ENCODE results near the gene MRPL53. TPM values are rescaled to one million over a fixed set of nuclear protein-coding genes. Genes with fewer than 3 reads are reported as not detected.

The MRPL53 gene
- total RNA-seq, 6 donors from 2014 or later, result 19.9 to 87.1 (median 30.1) TPM

DNA sequence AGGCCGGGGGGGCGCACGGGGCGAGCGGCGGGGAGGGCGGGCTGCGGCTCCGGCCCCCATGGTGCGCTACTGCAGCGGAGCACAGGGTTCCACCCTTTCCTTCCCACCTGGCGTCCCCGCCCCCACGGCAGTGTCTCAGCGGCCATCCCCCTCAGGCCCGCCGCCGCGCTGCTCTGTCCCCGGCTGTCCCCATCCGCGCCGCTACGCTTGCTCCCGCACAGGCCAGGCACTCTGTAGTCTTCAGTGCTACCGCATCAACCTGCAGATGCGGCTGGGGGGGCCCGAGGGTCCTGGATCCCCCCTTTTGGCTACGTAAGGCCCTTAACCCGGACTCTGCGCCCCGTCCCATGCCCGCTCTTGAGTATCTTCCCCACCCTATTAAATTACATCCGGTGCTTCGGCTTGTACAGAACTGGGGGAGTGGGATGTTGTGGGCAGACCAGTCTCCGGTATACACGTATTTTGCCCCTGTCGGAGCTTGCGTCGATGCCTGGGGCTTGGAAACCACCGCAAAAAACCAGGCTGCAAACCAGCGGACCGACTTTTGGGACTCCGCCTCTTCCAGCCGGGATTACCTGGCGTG is 14.8 kb downstream of the MRPL53 start:
- peak; percentile 43 to 58 for ATAC-seq (ENCODE audit: low FRiP score in 2 of 2)
- Histone ChIP-seq H3K9me3 (no peaks in the 10 kb centered on the region), H3K4me3 (peak overlapping the region; percentile 66 to 87 (median 76)), H3K27ac (peak overlapping the region; percentile 94 to 99 (median 98)), H3K27me3 (no peaks in the 10 kb centered on the region), H3K4me1 (peaks cover 32 to 50% (median 34%) of the 10 kb centered on the region in 4 donors), H3K36me3 (peaks cover 0 to 20% (median 11%) of the 10 kb centered on the region in 4 donors)
- TF ChIP-seq EP300 (IDR thresholded peaks at IDR 0.05), result no peak
- TF ChIP-seq POLR2A (IDR thresholded peaks at IDR 0.05), result peak in 3 of 4 donors; percentile 71 to 92 (median 92)
- TF ChIP-seq, protein P1, sequence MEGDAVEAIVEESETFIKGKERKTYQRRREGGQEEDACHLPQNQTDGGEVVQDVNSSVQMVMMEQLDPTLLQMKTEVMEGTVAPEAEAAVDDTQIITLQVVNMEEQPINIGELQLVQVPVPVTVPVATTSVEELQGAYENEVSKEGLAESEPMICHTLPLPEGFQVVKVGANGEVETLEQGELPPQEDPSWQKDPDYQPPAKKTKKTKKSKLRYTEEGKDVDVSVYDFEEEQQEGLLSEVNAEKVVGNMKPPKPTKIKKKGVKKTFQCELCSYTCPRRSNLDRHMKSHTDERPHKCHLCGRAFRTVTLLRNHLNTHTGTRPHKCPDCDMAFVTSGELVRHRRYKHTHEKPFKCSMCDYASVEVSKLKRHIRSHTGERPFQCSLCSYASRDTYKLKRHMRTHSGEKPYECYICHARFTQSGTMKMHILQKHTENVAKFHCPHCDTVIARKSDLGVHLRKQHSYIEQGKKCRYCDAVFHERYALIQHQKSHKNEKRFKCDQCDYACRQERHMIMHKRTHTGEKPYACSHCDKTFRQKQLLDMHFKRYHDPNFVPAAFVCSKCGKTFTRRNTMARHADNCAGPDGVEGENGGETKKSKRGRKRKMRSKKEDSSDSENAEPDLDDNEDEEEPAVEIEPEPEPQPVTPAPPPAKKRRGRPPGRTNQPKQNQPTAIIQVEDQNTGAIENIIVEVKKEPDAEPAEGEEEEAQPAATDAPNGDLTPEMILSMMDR (IDR thresholded peaks at IDR 0.05), result peak in 1 of 6 experiments; percentile 10
- TF ChIP-seq POLR2AphosphoS5 (IDR thresholded peaks at IDR 0.05), result peak; percentile 81 to 89
- WGBS, 2 donors, result 0 to 1% methylated on average over 16 to 32 of the region's 46 CpGs
- DNase-seq, result peak; percentile 77 to 93

DNA sequence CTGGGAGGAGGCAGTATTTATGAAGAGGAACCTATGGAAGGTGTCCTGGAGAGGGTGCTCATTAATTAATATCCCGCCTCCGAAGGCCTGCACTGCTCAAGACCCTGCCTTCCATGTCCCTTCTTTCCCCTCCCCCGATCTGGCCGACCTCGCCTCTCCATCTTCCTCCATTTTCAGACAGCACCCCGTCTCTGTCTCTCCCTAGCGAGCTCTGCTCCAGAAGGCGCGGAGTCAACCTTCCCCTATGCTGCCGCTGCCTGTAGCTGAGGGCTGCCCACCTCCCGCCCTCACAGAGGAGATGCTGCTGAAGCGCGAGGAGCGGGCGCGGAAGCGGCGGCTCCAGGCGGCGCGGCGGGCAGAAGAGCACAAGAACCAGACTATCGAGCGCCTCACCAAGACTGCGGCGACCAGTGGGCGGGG is 15.3 kb downstream of the MRPL53 start:
- DNase-seq (no peak), ATAC-seq (ENCODE audit: low FRiP score in 2 of 2) (peak in 1 of 2 donors; percentile 38)
- Histone ChIP-seq H3K4me1 (peaks cover 32 to 50% (median 34%) of the 10 kb centered on the region in 4 donors), H3K27me3 (no peaks in the 10 kb centered on the region), H3K36me3 (peaks cover 0 to 15% (median 6%) of the 10 kb centered on the region in 4 donors), H3K4me3 (peak overlapping the region; percentile 66 to 87 (median 76)), H3K27ac (peak overlapping the region; percentile 94 to 99 (median 98)), H3K9me3 (no peaks in the 10 kb centered on the region)
- 2 to 3% methylated on average over 11 to 22 of the region's 27 CpGs for WGBS, 2 donors
- TF ChIP-seq POLR2A (IDR thresholded peaks at IDR 0.05) (no peak), POLR2AphosphoS5 (IDR thresholded peaks at IDR 0.05) (no peak), EP300 (IDR thresholded peaks at IDR 0.05) (no peak)
- TF ChIP-seq, protein P1 (IDR thresholded peaks at IDR 0.05), result no peak

DNA sequence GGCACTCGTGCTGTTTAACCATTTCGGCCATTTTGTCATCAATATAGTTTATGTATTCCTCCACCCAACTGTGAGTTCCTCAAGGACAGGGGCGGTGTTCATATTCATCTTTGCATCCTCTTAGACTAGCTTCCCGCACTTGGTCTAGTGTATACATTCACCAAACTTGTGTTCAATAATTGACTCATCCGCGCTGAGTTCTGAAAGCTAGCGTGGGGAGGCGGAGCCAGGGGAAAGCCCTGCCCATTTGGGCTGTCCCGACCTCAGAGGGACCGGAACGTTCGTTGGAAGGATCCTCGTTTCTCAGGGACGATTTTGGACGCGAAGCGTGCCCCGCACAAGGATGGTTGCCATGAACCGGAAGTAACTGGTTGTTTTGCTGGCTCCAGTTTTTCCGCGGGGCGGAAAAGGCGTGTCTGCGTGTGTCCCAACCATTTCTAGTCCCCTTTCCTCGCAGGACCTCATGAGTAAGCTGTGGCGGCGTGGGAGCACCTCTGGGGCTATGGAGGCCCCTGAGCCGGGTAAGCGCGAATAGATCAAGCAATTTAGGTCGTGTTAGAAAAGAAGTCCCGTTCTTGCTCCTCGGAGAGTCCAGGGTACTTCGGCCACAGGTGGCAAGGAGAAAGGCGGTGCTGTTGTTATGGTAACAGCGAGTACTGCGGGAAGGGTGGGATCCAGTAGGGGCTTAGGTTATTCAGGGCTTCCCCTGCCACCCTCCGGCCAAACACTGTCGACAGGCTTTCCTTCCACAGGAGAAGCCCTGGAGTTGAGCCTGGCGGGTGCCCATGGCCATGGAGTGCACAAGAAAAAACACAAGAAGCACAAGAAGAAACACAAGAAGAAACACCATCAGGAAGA is 17.6 kb downstream of the MRPL53 start, which contains the start of gene INO80B:
Gene INO80B (plus strand): TSS at position 434 of the 858 bp plus-strand sequence. CDS start 30 bp downstream, at position 464.
- TF ChIP-seq, protein P1 (IDR thresholded peaks at IDR 0.05), result peak in 2 of 6 experiments; percentile 4 to 7
- peak; percentile 94 to 96 for TF ChIP-seq POLR2AphosphoS5 (IDR thresholded peaks at IDR 0.05)
- TF ChIP-seq POLR2A (IDR thresholded peaks at IDR 0.05), result peak in 1 of 4 donors; percentile 52
- TF ChIP-seq EP300 (IDR thresholded peaks at IDR 0.05), result peak in 1 of 4 donors; percentile 68
- peak within 1 kb of the TSS; percentile 40 to 82 (median 73) for H3K27ac ChIP-seq
- no peaks in the 10 kb centered on the region for H3K9me3 ChIP-seq
- peak within 1 kb of the TSS; percentile 62 to 82 (median 75) for H3K4me3 ChIP-seq
- peaks cover 32 to 46% (median 34%) of the 10 kb centered on the region in 4 donors for H3K4me1 ChIP-seq
- peak; percentile 87 to 91 for ATAC-seq (ENCODE audit: low FRiP score in 2 of 2)
- no peaks in the 10 kb centered on the region for H3K27me3 ChIP-seq
- 1 to 3% methylated on average over 17 to 36 of the region's 40 CpGs for WGBS, 2 donors
- H3K36me3 ChIP-seq, result no peaks in the 10 kb centered on the region
- DNase-seq, result peak in 1 of 2 donors; percentile 96

DNA sequence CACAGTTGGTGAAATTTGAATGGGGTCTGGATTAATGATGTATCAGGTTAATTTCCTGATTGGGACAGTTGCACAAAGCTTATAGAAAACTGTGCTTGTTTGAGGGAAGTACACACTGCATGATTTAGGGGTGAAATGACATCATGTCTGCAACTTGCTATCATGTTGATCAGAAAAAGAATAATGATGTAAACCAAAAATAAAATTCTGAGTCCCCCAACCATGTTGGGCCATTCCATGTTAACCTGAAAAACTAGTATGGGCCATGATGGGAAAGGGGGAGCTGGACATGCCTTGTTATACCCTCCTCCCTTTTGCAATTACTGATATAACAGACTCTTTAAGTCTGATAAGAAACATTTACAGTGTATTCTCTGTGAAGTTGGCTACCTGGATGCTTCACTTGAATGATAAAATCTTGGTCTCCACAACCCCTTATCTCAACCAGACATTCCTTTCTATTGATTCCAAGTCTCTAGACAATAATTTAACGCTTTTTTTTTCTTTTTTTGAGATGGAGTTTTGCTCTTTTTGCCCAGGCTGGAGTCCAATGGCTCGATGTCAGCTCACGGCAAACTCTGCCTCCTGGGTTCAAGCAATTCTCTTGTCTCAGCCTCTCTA is 21.8 kb downstream of the MRPL53 start:
- WGBS, 2 donors, result 78 to 89% methylated on average over 3 of the region's 3 CpGs
- no peak for DNase-seq
- no peaks in the 10 kb centered on the region for H3K36me3 ChIP-seq
- no peak overlapping the region for H3K4me3 ChIP-seq
- no peak overlapping the region for H3K27ac ChIP-seq
- no peaks in the 10 kb centered on the region for H3K9me3 ChIP-seq
- no peak for TF ChIP-seq POLR2AphosphoS5 (IDR thresholded peaks at IDR 0.05)
- no peaks in the 10 kb centered on the region for H3K27me3 ChIP-seq
- H3K4me1 ChIP-seq, result peaks cover 5 to 12% (median 9%) of the 10 kb centered on the region in 4 donors
- ATAC-seq (ENCODE audit: low FRiP score in 2 of 2), result no peak
